AG09309 (cell line): ENCODE results near the gene PPP2R3B.

Experiments
- DNase-seq: peaks from one replicate; pipeline ENCODE4 v3.0.0-alpha.2; 2010; ENCODE audit warnings: low read depth
- H3K4me3 ChIP-seq: 2 replicates; pipeline ENCODE4 v1.5.1; 2011; ENCODE audit warnings: mild to moderate bottlenecking, low read depth, low read length, moderate library complexity; ENCODE audit not compliant: control insufficient read depth
- CTCF ChIP-seq: IDR thresholded peaks from 2 replicates; pipeline ENCODE4 v1.5.1; 2011; ENCODE audit warnings: mild to moderate bottlenecking, low read depth, low read length, inconsistent platforms; ENCODE audit not compliant: insufficient read depth, control insufficient read depth; ENCODE audit errors: missing control alignments

Gene PPP2R3B

GRCh38 chrX:323721-324628, 62.7 kb downstream of the PPP2R3B start:
- peak; percentile 25 for TF ChIP-seq CTCF
- DNase-seq: no peak
- H3K4me3 ChIP-seq: no peak overlapping the region

GRCh38 chrX:320126-320783, 66.5 kb downstream of the PPP2R3B start:
- no peak for TF ChIP-seq CTCF
- DNase-seq: no peak
- peak overlapping the region; percentile 69 for H3K4me3 ChIP-seq

GRCh38 chrX:319579-320125, 67.1 kb downstream of the PPP2R3B start:
- no peak for TF ChIP-seq CTCF
- peak overlapping the region; percentile 69 for H3K4me3 ChIP-seq
- no peak for DNase-seq

GRCh38 chrX:318739-319578, 67.7 kb downstream of the PPP2R3B start, which contains the start of gene GTPBP6:
Gene GTPBP6 (minus strand): TSS chrX:318796. CDS start chrX:318787, 9 bp downstream.
- peak within 1 kb of the TSS; percentile 69 for H3K4me3 ChIP-seq
- no peak for TF ChIP-seq CTCF
- peak; percentile 99 for DNase-seq

- H3K4me3 ChIP-seq: peak overlapping the region; percentile 59
- TF ChIP-seq CTCF: no peak
- DNase-seq: peak; percentile 92
Measured at GRCh38 chrX:318068-318738, 68.5 kb downstream of the PPP2R3B start.
